K562 (cell line): ENCODE results near the gene AUNIP. TPM values are rescaled to one million over a fixed set of nuclear protein-coding genes. Genes with fewer than 3 reads are reported as not detected.
A peak's percentile ranks its signal among the peaks of the same experiment; 100 is the strongest.

Experiments
- CCAR2 ChIP-seq: fragments of 200-400 bp; formaldehyde crosslinking; IDR thresholded peaks from 2 replicates; pipeline ENCODE4 v1.6.1; 2017; ENCODE audit warnings: mild to moderate bottlenecking, low read depth, low read length
- CTBP1 ChIP-seq: fragments of 450-650 bp; IDR thresholded peaks from 2 replicates; pipeline ENCODE4 v1.6.1; 2016; ENCODE audit warnings: borderline replicate concordance
- E2F1 ChIP-seq: sonication (generic); formaldehyde crosslinking; IDR thresholded peaks from 2 replicates; pipeline ENCODE4 v1.8.1; 2023; ENCODE audit warnings: mild to moderate bottlenecking, missing genetic modification reagents, moderate library complexity
- ELK1 ChIP-seq: sonication (generic); formaldehyde crosslinking; IDR thresholded peaks from 2 replicates; pipeline ENCODE4 v1.8.1; 2022; ENCODE audit warnings: missing genetic modification reagents
- JUND ChIP-seq, 2 experiments: IDR thresholded peaks; 2 replicates in 1 of 2; 3 replicates in 1 of 2; pipeline ENCODE4 v1.6.1; 2011; ENCODE audit warnings: borderline replicate concordance in 2 of 2, low read depth in 2 of 2, low read length in 2 of 2, improper control_type of control experiment in 1 of 2, missing biosample characterization in 1 of 2, missing genetic modification characterization in 1 of 2, missing genetic modification reagents in 1 of 2
- KHSRP ChIP-seq: fragments of 450-650 bp; IDR thresholded peaks from 2 replicates; pipeline ENCODE4 v1.6.1; 2017
- PML ChIP-seq: IDR thresholded peaks from 2 replicates; pipeline ENCODE4 v1.6.1; 2012; ENCODE audit warnings: low read length, inconsistent platforms
- SMARCA5 ChIP-seq: fragments of 450-650 bp; IDR thresholded peaks from 2 replicates; pipeline ENCODE4 v1.6.1; 2016
- ZBED1 ChIP-seq: IDR thresholded peaks from 2 replicates; pipeline ENCODE4 v1.6.1; 2014
- ZBTB1 ChIP-seq: sonication (generic); formaldehyde crosslinking; IDR thresholded peaks from 2 replicates; pipeline ENCODE4 v1.8.1; 2023; ENCODE audit warnings: missing genetic modification reagents, low read depth, mild to moderate bottlenecking, borderline replicate concordance
- ZNF232 ChIP-seq: sonication (generic); formaldehyde crosslinking; IDR thresholded peaks from 2 replicates; pipeline ENCODE4 v1.8.0; 2022; ENCODE audit warnings: mild to moderate bottlenecking, missing genetic modification reagents
- ZNF518B ChIP-seq: fragments of 250-450 bp; sonication (Bioruptor Pico); IDR thresholded peaks from 2 replicates; pipeline ENCODE4 v1.5.0; 2021; ENCODE audit warnings: mild to moderate bottlenecking, moderate library complexity
- ZNF668 ChIP-seq: fragments of 250-450 bp; sonication (Bioruptor Pico); IDR thresholded peaks from 2 replicates; pipeline ENCODE4 v1.8.0; 2022; ENCODE audit warnings: mild to moderate bottlenecking, inconsistent platforms
- ZNF699 ChIP-seq: fragments of 250-450 bp; sonication (Bioruptor Pico); IDR thresholded peaks from 2 replicates; pipeline ENCODE4 v1.8.0; 2021; ENCODE audit warnings: mild to moderate bottlenecking, moderate library complexity; ENCODE audit not compliant: insufficient replicate concordance
- polyA plus RNA-seq, 8 experiments: library from polyadenylated mRNA; depleted of rRNA in 4 of 8; stranded (reverse) in 5 of 8; unstranded in 3 of 8; fragments of >200 nt; fragmentation: Nextera tagmentation in 2 of 8; fragmentation: Illumina TruSeq in 1 of 8; extraction: Ambion mirVana in 2 of 8; extraction: Trizol in 1 of 8; gene quantifications; 2 replicates each; pipeline versions ENCODE4 v1.2.1 to v1.2.3, GENCODE V29; 2011 to 2014; ENCODE audit warnings: inconsistent platforms in 1 of 8, missing spikeins in 1 of 8
- total RNA-seq, 7 experiments: library from RNA; depleted of rRNA in 6 of 7; stranded (reverse); fragments of >200 nt in 6 of 7; fragmentation: Illumina TruSeq in 2 of 7; extraction: Trizol in 2 of 7; gene quantifications; 2 replicates each; pipeline versions ENCODE4 v1.2.1 to v1.2.3, GENCODE V29; 2011 to 2021; ENCODE audit warnings: low replicate concordance in 1 of 7
- TF ChIP-seq, protein P1 (sequence below): sonication (generic); formaldehyde crosslinking; IDR thresholded peaks from 2 replicates; pipeline ENCODE4 v1.8.0; 2022; ENCODE audit warnings: missing genetic modification reagents, mild to moderate bottlenecking, borderline replicate concordance
- TF ChIP-seq, protein P2 (sequence below): sonication (generic); IDR thresholded peaks from 2 replicates; pipeline ENCODE4 v1.6.1; 2016
- TF ChIP-seq, protein P3 (sequence below), 2 experiments: fragments of 450-650 bp in 1 of 2; sonication (generic) in 1 of 2; formaldehyde crosslinking in 1 of 2; IDR thresholded peaks in 1 of 2; conservative IDR thresholded peaks in 1 of 2; 2 replicates each; pipeline versions ENCODE4 v1.6.1 to v1.8.1; 2016 to 2023; ENCODE audit warnings: mild to moderate bottlenecking in 2 of 2, moderate library complexity in 2 of 2, inconsistent platforms in 1 of 2, missing genetic modification reagents in 1 of 2

Gene AUNIP
- total and polyA plus RNA-seq, 9 of the 15 experiments (the other 6 are each of a cell fraction or from before 2014, with no cell fraction given): 12.1 to 53.8 (median 47.1) TPM

DNA sequence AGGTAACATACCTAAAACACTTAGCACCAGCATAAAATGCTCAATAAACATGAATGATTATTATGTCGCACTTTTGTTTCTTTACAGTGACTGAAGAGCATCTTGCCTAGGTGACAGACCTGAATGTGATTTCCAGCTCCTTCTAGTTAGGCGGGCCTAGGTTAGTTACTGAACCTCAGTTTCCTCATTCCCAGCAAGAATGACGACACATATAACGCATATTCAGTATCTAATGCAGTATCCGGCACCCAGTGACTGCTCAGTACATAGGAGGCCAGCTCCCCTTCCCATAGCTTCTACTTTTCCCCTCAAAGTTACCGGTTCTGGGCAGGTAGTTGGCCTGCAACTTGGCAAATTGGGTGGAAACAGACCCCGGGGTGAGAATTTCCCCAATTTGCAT is 763 bp downstream of the AUNIP start (continued):
- TF ChIP-seq, protein P1, sequence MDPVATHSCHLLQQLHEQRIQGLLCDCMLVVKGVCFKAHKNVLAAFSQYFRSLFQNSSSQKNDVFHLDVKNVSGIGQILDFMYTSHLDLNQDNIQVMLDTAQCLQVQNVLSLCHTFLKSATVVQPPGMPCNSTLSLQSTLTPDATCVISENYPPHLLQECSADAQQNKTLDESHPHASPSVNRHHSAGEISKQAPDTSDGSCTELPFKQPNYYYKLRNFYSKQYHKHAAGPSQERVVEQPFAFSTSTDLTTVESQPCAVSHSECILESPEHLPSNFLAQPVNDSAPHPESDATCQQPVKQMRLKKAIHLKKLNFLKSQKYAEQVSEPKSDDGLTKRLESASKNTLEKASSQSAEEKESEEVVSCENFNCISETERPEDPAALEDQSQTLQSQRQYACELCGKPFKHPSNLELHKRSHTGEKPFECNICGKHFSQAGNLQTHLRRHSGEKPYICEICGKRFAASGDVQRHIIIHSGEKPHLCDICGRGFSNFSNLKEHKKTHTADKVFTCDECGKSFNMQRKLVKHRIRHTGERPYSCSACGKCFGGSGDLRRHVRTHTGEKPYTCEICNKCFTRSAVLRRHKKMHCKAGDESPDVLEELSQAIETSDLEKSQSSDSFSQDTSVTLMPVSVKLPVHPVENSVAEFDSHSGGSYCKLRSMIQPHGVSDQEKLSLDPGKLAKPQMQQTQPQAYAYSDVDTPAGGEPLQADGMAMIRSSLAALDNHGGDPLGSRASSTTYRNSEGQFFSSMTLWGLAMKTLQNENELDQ (CRISPR knock-in tag): no peak
- peak; percentile 25; the same call in 1 of the 2 replicates for TF ChIP-seq JUND (IDR thresholded peaks at IDR 0.05; ENCODE audit: borderline replicate concordance, low read depth, low read length)
- TF ChIP-seq JUND (tag; IDR thresholded peaks at IDR 0.05; ENCODE audit: borderline replicate concordance, low read depth, low read length): no peak
- no peak for TF ChIP-seq ZNF668 (CRISPR knock-in tag)
- no peak for TF ChIP-seq CCAR2
- no peak for TF ChIP-seq ZBED1
- no peak for TF ChIP-seq ZNF518B (CRISPR knock-in tag)
- TF ChIP-seq ELK1 (CRISPR knock-in tag): no peak
- TF ChIP-seq KHSRP: no peak
- no peak for TF ChIP-seq PML
- no peak for TF ChIP-seq CTBP1
- TF ChIP-seq, protein P2, sequence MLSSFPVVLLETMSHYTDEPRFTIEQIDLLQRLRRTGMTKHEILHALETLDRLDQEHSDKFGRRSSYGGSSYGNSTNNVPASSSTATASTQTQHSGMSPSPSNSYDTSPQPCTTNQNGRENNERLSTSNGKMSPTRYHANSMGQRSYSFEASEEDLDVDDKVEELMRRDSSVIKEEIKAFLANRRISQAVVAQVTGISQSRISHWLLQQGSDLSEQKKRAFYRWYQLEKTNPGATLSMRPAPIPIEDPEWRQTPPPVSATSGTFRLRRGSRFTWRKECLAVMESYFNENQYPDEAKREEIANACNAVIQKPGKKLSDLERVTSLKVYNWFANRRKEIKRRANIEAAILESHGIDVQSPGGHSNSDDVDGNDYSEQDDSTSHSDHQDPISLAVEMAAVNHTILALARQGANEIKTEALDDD: peak; percentile 94
- TF ChIP-seq ZNF699 (CRISPR knock-in tag): no peak
- no peak for TF ChIP-seq E2F1
- TF ChIP-seq, protein P3, sequence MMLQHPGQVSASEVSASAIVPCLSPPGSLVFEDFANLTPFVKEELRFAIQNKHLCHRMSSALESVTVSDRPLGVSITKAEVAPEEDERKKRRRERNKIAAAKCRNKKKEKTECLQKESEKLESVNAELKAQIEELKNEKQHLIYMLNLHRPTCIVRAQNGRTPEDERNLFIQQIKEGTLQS (IDR thresholded peaks at IDR 0.05): peak; percentile 24; the same call in 1 of the 2 replicates
- TF ChIP-seq, protein P3 (CRISPR knock-in tag; conservative IDR thresholded peaks at IDR 0.05): no peak; the same call in 1 of the 2 replicates
- 0 out of 2 replicates have a peak, but pooled peaks have one; percentile 18 for TF ChIP-seq ZNF232 (CRISPR knock-in tag)
- no peak for TF ChIP-seq ZBTB1
- TF ChIP-seq SMARCA5: no peak
